HepG2 (cell line): Measurements from ENCODE around the gene PLB1. TPM values are rescaled to one million over a fixed set of nuclear protein-coding genes. Genes with fewer than 3 reads are reported as not detected.

ENCODE experiments used
- ATAC-seq: fragments of 200-7000 bp; cut with Tn5 transposase; 3 replicates; pipeline ENCODE4 v1.9.1; 2020; ENCODE audit warnings: mild to moderate bottlenecking, moderate library complexity
- BruUV-seq: library from RNA; stranded (reverse); fragments of 400-500 nt; replicated peaks from 2 replicates; lab custom pipeline; 2021; lab: Mats Ljungman, UMichigan
- CTCF ChIA-PET: fragments of 300-600 bp; formaldehyde crosslinking; extraction: SDS; loops from one replicate; lab custom pipeline; 2021; ENCODE audit warnings: low total read pairs, inconsistent platforms, low intra/inter-chr PET ratio; lab: Yijun Ruan, JAX
- POLR2A ChIA-PET: fragments of 350-600 bp; sonication (Branson Sonifier 250); formaldehyde crosslinking; loops from one replicate; lab custom pipeline; 2020; ENCODE audit warnings: antibody characterized with exemption, inconsistent platforms; lab: Yijun Ruan, JAX
- DNase-seq: peaks from one replicate; pipeline ENCODE4 v3.0.0-alpha.2; 2015; ENCODE audit warnings: low spot score
- FAIRE-seq: peaks from 3 replicates; lab custom pipeline; 2011; peaks lifted over from hg19 to GRCh38; lab: Jason Lieb, UNC
- H2AFZ ChIP-seq: one replicate; pipeline ENCODE4 v1.6.1; 2011; ENCODE audit warnings: low read length, inconsistent platforms
- H3K27ac ChIP-seq: fragments of 300-600 bp; 3 replicates; pipeline ENCODE4 v1.8.0; 2011; ENCODE audit warnings: mixed run types, mild to moderate bottlenecking, mixed read lengths, low read length, inconsistent platforms; ENCODE audit not compliant: insufficient read depth; ENCODE audit errors: extremely low read length
- H3K27me3 ChIP-seq, 2 experiments: fragments of 200-600 bp in 1 of 2; 2 replicates in 1 of 2; 3 replicates in 1 of 2; pipeline versions ENCODE4 v1.6.0 to v1.8.0; 2011; ENCODE audit warnings: low read length in 2 of 2, mild to moderate bottlenecking in 2 of 2, moderate library complexity in 2 of 2, inconsistent platforms in 1 of 2; ENCODE audit not compliant: insufficient read depth in 2 of 2, control insufficient read depth in 1 of 2
- H3K36me3 ChIP-seq, 2 experiments: fragments of 200-600 bp in 1 of 2; replicated peaks in 1 of 2; 2 replicates in 1 of 2; 3 replicates in 1 of 2; pipeline versions ENCODE4 v1.5.1 to v1.8.0; 2011; ENCODE audit warnings: low read length in 2 of 2, inconsistent platforms in 1 of 2; ENCODE audit not compliant: insufficient read depth in 2 of 2, control insufficient read depth in 1 of 2
- H3K4me1 ChIP-seq: 2 replicates; pipeline ENCODE4 v1.5.1; 2012; ENCODE audit warnings: low read length, inconsistent platforms; ENCODE audit not compliant: insufficient read depth
- H3K4me2 ChIP-seq: 2 replicates; pipeline ENCODE4 v1.6.0; 2011; ENCODE audit warnings: low read depth, low read length, inconsistent platforms
- H3K4me3 ChIP-seq, 3 experiments: fragments of 200-600 bp in 1 of 3; sonication (generic), shearing (Covaris generic) in 1 of 3; replicated peaks in 1 of 3; 2 replicates each; pipeline ENCODE4 v1.5.1; 2011 to 2016; ENCODE audit warnings: low read length in 3 of 3, inconsistent platforms in 2 of 3, low read depth in 2 of 3, mild to moderate bottlenecking in 2 of 3, control low read depth in 1 of 3, mixed read lengths in 1 of 3; ENCODE audit not compliant: insufficient read depth in 1 of 3
- H3K79me2 ChIP-seq: one replicate; pipeline ENCODE4 v1.6.1; 2011; ENCODE audit warnings: low read length, inconsistent platforms; ENCODE audit not compliant: insufficient read depth
- H3K9ac ChIP-seq: 2 replicates; pipeline ENCODE4 v1.6.0; 2011; ENCODE audit warnings: mild to moderate bottlenecking, low read depth, low read length, inconsistent platforms; ENCODE audit not compliant: insufficient read depth
- H3K9me3 ChIP-seq: 2 replicates; pipeline ENCODE4 v1.5.1; 2012; ENCODE audit warnings: mild to moderate bottlenecking, low read length
- H4K20me1 ChIP-seq: 2 replicates; pipeline ENCODE4 v1.6.0; 2011; ENCODE audit warnings: inconsistent platforms, mild to moderate bottlenecking, low read length, moderate library complexity; ENCODE audit not compliant: insufficient read depth
- ARID4A ChIP-seq: sonication (generic); formaldehyde crosslinking; IDR thresholded peaks from 2 replicates; pipeline ENCODE4 v1.5.0; 2020; ENCODE audit warnings: mild to moderate bottlenecking, missing genetic modification reagents, borderline replicate concordance
- CREBL2 ChIP-seq: sonication (generic); formaldehyde crosslinking; IDR thresholded peaks from 2 replicates; pipeline ENCODE4 v1.8.1; 2023; ENCODE audit warnings: missing genetic modification reagents, mild to moderate bottlenecking, borderline replicate concordance
- ERF ChIP-seq: IDR thresholded peaks from 2 replicates; pipeline ENCODE4 v1.6.1; 2018; ENCODE audit warnings: missing biosample characterization, missing genetic modification reagents
- IKZF4 ChIP-seq: sonication (generic); formaldehyde crosslinking; IDR thresholded peaks from 2 replicates; pipeline ENCODE4 v1.5.1; 2020; ENCODE audit warnings: borderline replicate concordance, mild to moderate bottlenecking, low read depth, missing genetic modification reagents; ENCODE audit errors: not compliant biosample characterization
- SYNCRIP ChIP-seq: fragments of 200-400 bp; formaldehyde crosslinking; IDR thresholded peaks from 2 replicates; pipeline ENCODE4 v1.6.1; 2018; ENCODE audit warnings: mild to moderate bottlenecking, low read depth, low read length; ENCODE audit not compliant: insufficient read depth
- ZNF547 ChIP-seq: sonication (generic); formaldehyde crosslinking; IDR thresholded peaks from 2 replicates; pipeline ENCODE4 v1.5.1; 2020; ENCODE audit warnings: mild to moderate bottlenecking, missing genetic modification reagents
- ZNF629 ChIP-seq: sonication (generic); formaldehyde crosslinking; conservative IDR thresholded peaks from 2 replicates; pipeline ENCODE4 v1.5.0; 2020; ENCODE audit warnings: missing genetic modification reagents
- ZNF678 ChIP-seq: sonication (generic); formaldehyde crosslinking; IDR thresholded peaks from 2 replicates; pipeline ENCODE4 v1.4.0; 2020; ENCODE audit warnings: mild to moderate bottlenecking, missing genetic modification reagents
- ZNF816 ChIP-seq: sonication (generic); formaldehyde crosslinking; IDR thresholded peaks from 2 replicates; pipeline ENCODE4 v1.8.0; 2022; ENCODE audit warnings: missing genetic modification reagents, mild to moderate bottlenecking, borderline replicate concordance
- WGBS: methylation state at CpG from one replicate; pipeline ENCODE4 v1.1.6; 2017; ENCODE audit warnings: low lambda C conversion rate; 5-methylcytosine and 5-hydroxymethylcytosine counted together
- in situ Hi-C: cut with HindIII; loops from 2 replicates; pipeline ENCODE4 v1.10.0; 2017; ENCODE audit warnings: low pct_unique_long_range_greater_than_20kb; ENCODE audit not compliant: extremely low pct_ligation_motif_present
- intact Hi-C: fragments of 100-400 bp; cut with micrococcal nuclease; formaldehyde crosslinking; loops from one replicate; pipeline ENCODE4 v1.10.0; 2022; ENCODE audit not compliant: unreplicated experiment
- polyA plus RNA-seq, 8 experiments: library from polyadenylated mRNA; depleted of rRNA in 3 of 8; stranded (reverse) in 7 of 8; unstranded in 1 of 8; fragments of >200 nt; fragmentation: Illumina TruSeq in 4 of 8; extraction: Trizol in 4 of 8; gene quantifications; 2 replicates each; pipeline versions ENCODE4 v1.2.1 to v1.2.3, GENCODE V29; 2011 to 2016; ENCODE audit warnings: low read depth in 4 of 8, missing spikeins in 1 of 8, mixed read lengths in 1 of 8; ENCODE audit not compliant: insufficient read depth in 1 of 8
- total RNA-seq, 5 experiments: library from RNA; depleted of rRNA; stranded (reverse); fragments of >200 nt; fragmentation: Illumina TruSeq; extraction: Trizol; gene quantifications; 2 replicates each; pipeline ENCODE4 v1.2.3, GENCODE V29; 2016; ENCODE audit warnings: low read depth in 1 of 5
- TF ChIP-seq, protein P1 (sequence below): IDR thresholded peaks from 2 replicates; pipeline ENCODE4 v1.4.0; 2020; ENCODE audit warnings: mild to moderate bottlenecking, missing genetic modification reagents
- TF ChIP-seq, protein P2 (sequence below): sonication (generic); formaldehyde crosslinking; IDR thresholded peaks from 2 replicates; pipeline ENCODE4 v1.5.0; 2020; ENCODE audit warnings: missing genetic modification reagents
- TF ChIP-seq, protein P3 (sequence below): fragments of 450-650 bp; IDR thresholded peaks from 2 replicates; pipeline ENCODE4 v1.6.1; 2017

PLB1 gene
- total and polyA plus RNA-seq, 2 of the 13 experiments (the other 11 are each of a cell fraction or from before 2014, with no cell fraction given): 0.20 to 1.8 TPM

- Histone ChIP-seq H3K36me3 (no peaks in the 10 kb centered on the region), H3K27ac (no peak overlapping the region), H2AFZ (no peak overlapping the region), H3K4me3 (no peak overlapping the region), H3K4me1 (peaks cover 19% of the 10 kb centered on the region), H3K79me2 (no peaks in the 10 kb centered on the region), H4K20me1 (no peaks in the 10 kb centered on the region), H3K4me2 (no peak overlapping the region), H3K9ac (no peak overlapping the region), H3K27me3 (peaks cover 0 to 25% of the 10 kb centered on the region in 2 experiments; a peak in 1 of 5 replicates), H3K9me3 (no peaks in the 10 kb centered on the region)
- no peak for FAIRE-seq
- ATAC-seq: no peak
- DNase-seq: no peak
- ChIA-PET CTCF (no interaction called here), POLR2A (no interaction called here)
- intact Hi-C loops: no loop called here
- 52% methylated on average over 8 of the region's 8 CpGs for WGBS
- in situ Hi-C loops: no loop called here
- no peak for TF ChIP-seq ARID4A
- TF ChIP-seq ZNF629 (CRISPR knock-in tag): no peak
- TF ChIP-seq ZNF547 (CRISPR knock-in tag): no peak
- TF ChIP-seq ZNF816 (CRISPR knock-in tag): no peak
- TF ChIP-seq, protein P1, sequence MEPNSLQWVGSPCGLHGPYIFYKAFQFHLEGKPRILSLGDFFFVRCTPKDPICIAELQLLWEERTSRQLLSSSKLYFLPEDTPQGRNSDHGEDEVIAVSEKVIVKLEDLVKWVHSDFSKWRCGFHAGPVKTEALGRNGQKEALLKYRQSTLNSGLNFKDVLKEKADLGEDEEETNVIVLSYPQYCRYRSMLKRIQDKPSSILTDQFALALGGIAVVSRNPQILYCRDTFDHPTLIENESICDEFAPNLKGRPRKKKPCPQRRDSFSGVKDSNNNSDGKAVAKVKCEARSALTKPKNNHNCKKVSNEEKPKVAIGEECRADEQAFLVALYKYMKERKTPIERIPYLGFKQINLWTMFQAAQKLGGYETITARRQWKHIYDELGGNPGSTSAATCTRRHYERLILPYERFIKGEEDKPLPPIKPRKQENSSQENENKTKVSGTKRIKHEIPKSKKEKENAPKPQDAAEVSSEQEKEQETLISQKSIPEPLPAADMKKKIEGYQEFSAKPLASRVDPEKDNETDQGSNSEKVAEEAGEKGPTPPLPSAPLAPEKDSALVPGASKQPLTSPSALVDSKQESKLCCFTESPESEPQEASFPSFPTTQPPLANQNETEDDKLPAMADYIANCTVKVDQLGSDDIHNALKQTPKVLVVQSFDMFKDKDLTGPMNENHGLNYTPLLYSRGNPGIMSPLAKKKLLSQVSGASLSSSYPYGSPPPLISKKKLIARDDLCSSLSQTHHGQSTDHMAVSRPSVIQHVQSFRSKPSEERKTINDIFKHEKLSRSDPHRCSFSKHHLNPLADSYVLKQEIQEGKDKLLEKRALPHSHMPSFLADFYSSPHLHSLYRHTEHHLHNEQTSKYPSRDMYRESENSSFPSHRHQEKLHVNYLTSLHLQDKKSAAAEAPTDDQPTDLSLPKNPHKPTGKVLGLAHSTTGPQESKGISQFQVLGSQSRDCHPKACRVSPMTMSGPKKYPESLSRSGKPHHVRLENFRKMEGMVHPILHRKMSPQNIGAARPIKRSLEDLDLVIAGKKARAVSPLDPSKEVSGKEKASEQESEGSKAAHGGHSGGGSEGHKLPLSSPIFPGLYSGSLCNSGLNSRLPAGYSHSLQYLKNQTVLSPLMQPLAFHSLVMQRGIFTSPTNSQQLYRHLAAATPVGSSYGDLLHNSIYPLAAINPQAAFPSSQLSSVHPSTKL: no peak
- TF ChIP-seq, protein P2, sequence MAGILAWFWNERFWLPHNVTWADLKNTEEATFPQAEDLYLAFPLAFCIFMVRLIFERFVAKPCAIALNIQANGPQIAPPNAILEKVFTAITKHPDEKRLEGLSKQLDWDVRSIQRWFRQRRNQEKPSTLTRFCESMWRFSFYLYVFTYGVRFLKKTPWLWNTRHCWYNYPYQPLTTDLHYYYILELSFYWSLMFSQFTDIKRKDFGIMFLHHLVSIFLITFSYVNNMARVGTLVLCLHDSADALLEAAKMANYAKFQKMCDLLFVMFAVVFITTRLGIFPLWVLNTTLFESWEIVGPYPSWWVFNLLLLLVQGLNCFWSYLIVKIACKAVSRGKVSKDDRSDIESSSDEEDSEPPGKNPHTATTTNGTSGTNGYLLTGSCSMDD: no peak
- TF ChIP-seq ERF (CRISPR knock-in tag): no peak
- no peak for TF ChIP-seq SYNCRIP
- no peak for TF ChIP-seq ZNF678 (CRISPR knock-in tag)
- TF ChIP-seq CREBL2 (CRISPR knock-in tag): no peak
- TF ChIP-seq, protein P3, sequence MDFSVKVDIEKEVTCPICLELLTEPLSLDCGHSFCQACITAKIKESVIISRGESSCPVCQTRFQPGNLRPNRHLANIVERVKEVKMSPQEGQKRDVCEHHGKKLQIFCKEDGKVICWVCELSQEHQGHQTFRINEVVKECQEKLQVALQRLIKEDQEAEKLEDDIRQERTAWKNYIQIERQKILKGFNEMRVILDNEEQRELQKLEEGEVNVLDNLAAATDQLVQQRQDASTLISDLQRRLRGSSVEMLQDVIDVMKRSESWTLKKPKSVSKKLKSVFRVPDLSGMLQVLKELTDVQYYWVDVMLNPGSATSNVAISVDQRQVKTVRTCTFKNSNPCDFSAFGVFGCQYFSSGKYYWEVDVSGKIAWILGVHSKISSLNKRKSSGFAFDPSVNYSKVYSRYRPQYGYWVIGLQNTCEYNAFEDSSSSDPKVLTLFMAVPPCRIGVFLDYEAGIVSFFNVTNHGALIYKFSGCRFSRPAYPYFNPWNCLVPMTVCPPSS: no peak
- TF ChIP-seq IKZF4 (CRISPR knock-in tag): no peak
- BruUV-seq: no TSS peak
These were observed 143.3 kb downstream of the PLB1 start for GRCh38 chr2:28639092-28639691.
